ENCODE data around the gene FBXO30. TPM values are rescaled to one million over a fixed set of nuclear protein-coding genes. Genes with fewer than 3 reads are reported as not detected.

FBXO30 gene
- total and polyA plus RNA-seq, 7 donors = 11.2 to 75.4 (median 17.8) TPM

DNA sequence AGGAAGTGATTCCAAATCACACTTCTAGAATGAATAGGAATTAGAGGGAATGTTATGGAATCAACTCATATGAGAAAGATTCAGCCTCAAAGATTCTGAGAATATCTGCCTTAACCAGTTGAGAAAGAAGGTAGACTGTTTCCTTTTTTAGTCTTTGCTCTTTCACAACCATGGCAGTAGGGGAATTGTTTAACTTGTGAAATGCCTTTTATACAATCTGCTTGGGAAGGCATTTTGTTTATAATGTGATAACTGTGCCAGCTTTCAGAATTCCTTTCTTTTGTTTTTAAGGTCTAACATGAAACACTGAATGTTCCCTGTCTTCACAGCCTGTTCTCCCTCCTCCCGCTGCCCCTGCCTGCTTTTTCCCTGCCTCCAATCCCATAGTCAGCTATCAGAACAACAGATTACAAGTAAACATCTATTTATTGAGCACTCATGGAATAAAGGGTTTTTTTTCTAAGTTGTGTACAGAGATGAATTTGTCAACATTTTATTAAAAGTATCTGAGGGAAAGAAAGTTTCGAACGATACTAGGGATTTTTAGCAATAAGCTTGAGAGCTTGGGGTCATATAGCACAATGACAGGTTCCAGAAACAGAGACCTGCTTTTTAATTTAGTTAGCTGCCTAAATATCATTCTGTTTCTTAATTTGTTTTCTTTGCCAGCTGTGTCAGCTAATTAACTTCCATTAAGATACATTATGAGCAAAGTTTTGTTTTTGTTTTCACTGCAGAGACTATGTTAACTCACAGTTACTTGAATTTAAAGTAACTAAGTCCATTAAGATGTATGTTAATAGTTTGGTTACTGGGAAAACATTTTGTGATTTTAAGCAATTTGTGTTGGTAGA, 28.3 kb upstream of the FBXO30 start:
- no peak overlapping the region for H3K4me3 ChIP-seq
- ATAC-seq (no peak), DNase-seq (no peak)
- H3K4me1 ChIP-seq = peaks cover 18% of the 10 kb centered on the region
- no peak for TF ChIP-seq CTCF (IDR thresholded peaks at IDR 0.05)
- 92 to 95% (median 94%) methylated on average over 3 of the region's 3 CpGs for WGBS, 3 donors
- no peaks in the 10 kb centered on the region for H3K27me3 ChIP-seq (ENCODE audit: insufficient read depth in 3 of 3, low read length in 2 of 3)
- H3K9me3 ChIP-seq = no peaks in the 10 kb centered on the region
- H3K36me3 ChIP-seq (ENCODE audit: insufficient read depth in 1 of 2, low read depth in 1 of 2) = no peaks in the 10 kb centered on the region
- no peak overlapping the region for H3K27ac ChIP-seq
- intact Hi-C loops (cut with DNase I) = no loop called here

DNA sequence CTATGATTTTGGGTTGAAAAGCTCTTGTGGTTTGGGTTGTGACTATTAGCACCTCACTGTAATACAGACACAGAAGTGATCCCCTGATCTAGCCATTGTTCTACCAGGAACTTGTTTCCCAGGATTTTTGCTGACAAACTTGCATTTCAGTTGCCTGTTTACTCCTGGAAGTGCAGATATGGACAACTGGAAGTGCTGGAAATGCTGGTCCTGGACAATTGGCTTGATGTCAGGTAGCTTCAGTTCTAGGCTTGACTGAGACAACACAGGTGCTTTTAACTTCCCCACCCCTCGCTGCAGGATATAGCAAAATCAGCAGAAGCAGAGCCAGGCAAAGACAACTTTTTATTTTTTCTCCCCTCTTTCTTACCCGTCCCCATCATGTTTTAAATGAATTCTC, 27.1 kb upstream of the FBXO30 start:
- ATAC-seq (no peak), DNase-seq (no peak)
- Histone ChIP-seq H3K4me3 (no peak overlapping the region), H3K9me3 (no peaks in the 10 kb centered on the region), H3K27me3 (ENCODE audit: insufficient read depth in 3 of 3, low read length in 2 of 3) (no peaks in the 10 kb centered on the region), H3K27ac (no peak overlapping the region), H3K36me3 (ENCODE audit: insufficient read depth in 1 of 2, low read depth in 1 of 2) (no peaks in the 10 kb centered on the region), H3K4me1 (peaks cover 23% of the 10 kb centered on the region)
- intact Hi-C loops (cut with DNase I) = no loop called here
- 80 to 89% (median 85%) methylated on average over 2 of the region's 2 CpGs for WGBS, 3 donors
- no peak for TF ChIP-seq CTCF (IDR thresholded peaks at IDR 0.05)

- Histone ChIP-seq H3K9me3 (no peaks in the 10 kb centered on the region), H3K4me1 (peaks cover 17% of the 10 kb centered on the region), H3K4me3 (no peak overlapping the region), H3K36me3 (ENCODE audit: insufficient read depth in 1 of 2, low read depth in 1 of 2) (no peaks in the 10 kb centered on the region), H3K27me3 (ENCODE audit: insufficient read depth in 3 of 3, low read length in 2 of 3) (no peaks in the 10 kb centered on the region), H3K27ac (no peak overlapping the region)
- no peak for TF ChIP-seq CTCF (IDR thresholded peaks at IDR 0.05)
- ATAC-seq (no peak), DNase-seq (no peak)
- intact Hi-C loops (cut with DNase I) = no loop called here
Observed at GRCh38 chr6:145839653-145840052, 25.1 kb upstream of the FBXO30 start.

DNA sequence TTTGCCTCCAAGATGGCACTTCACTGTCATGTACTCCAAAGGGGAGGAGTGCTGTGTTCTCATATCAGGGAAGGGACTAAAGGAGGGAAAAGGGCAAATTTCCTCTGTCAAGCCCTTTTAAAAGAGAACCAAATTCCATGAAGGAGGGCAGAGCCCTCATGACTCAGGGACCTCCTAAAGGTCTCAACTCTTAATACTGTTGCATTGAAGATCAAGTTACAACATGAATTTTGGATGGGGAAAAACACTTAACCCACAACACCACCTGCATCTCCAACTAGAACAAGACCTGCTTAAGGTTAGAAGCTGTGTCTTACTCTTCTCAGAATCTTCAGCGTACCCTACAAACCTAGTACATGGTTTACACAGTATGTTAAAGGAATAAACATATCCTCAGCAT, 23.7 kb upstream of the FBXO30 start:
- Histone ChIP-seq H3K27me3 (ENCODE audit: insufficient read depth in 3 of 3, low read length in 2 of 3) (no peaks in the 10 kb centered on the region), H3K9me3 (no peaks in the 10 kb centered on the region), H3K27ac (no peak overlapping the region), H3K4me1 (peaks cover 14% of the 10 kb centered on the region), H3K4me3 (no peak overlapping the region), H3K36me3 (ENCODE audit: insufficient read depth in 1 of 2, low read depth in 1 of 2) (no peaks in the 10 kb centered on the region)
- DNase-seq (no peak), ATAC-seq (no peak)
- TF ChIP-seq CTCF (IDR thresholded peaks at IDR 0.05) = no peak
- intact Hi-C loops (cut with DNase I) = no loop called here
- 92 to 99% (median 97%) methylated on average over 1 of the region's 1 CpG for WGBS, 3 donors

- Histone ChIP-seq H3K27ac (no peak overlapping the region), H3K4me3 (no peak overlapping the region), H3K4me1 (peaks cover 14% of the 10 kb centered on the region), H3K36me3 (ENCODE audit: insufficient read depth in 1 of 2, low read depth in 1 of 2) (no peaks in the 10 kb centered on the region), H3K27me3 (ENCODE audit: insufficient read depth in 3 of 3, low read length in 2 of 3) (no peaks in the 10 kb centered on the region), H3K9me3 (no peaks in the 10 kb centered on the region)
- no peak for TF ChIP-seq CTCF (IDR thresholded peaks at IDR 0.05)
- DNase-seq = no peak
- intact Hi-C loops (cut with DNase I) = no loop called here
- WGBS, 3 donors = 79 to 94% (median 84%) methylated on average over 1 of the region's 1 CpG
- no peak for ATAC-seq
Observed at GRCh38 chr6:145836772-145837171, 22.2 kb upstream of the FBXO30 start.

Measured in psoas muscle (tissue), 8 donors.